Measurements from ENCODE around the gene PTPRA.

Gene PTPRA

DNA sequence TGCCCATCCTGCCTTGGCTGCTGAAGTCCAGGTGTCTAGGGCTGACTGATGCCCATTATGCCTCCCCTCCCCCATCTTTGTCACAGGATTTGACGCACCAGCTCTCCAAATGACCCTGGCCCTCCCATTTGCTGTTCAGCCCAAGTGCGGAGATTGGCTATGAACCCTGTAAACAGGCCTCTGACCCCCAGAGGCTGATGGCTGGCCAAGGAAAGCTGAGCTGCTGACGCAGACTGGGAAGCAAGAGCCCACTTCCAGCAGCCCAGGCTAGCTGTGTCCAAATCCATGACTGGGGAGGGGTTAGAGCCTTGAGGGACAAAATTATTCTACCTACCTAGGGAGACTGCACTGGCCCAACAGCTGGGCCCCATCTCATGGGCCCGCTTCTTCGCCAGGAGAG lies 169.3 kb downstream of the PTPRA start:
- peaks cover 33% of the 10 kb centered on the region for H3K36me3 ChIP-seq (ENCODE audit: control insufficient read depth, insufficient read depth, low read length)
- H3K9me3 ChIP-seq (ENCODE audit: control insufficient read depth, low read length) = no peaks in the 10 kb centered on the region
- 96 to 100% methylated on average over 3 to 4 of the region's 5 CpGs for WGBS, 2 experiments (ENCODE audit: insufficient coverage in 2 of 2)
- no peaks in the 10 kb centered on the region for H3K4me1 ChIP-seq (ENCODE audit: control insufficient read depth, insufficient read depth, low read length, poor library complexity, severe bottlenecking)
- no peak overlapping the region for H3K4me3 ChIP-seq (ENCODE audit: extremely low read depth, insufficient read depth, low read length, poor library complexity, severe bottlenecking)
- no peak overlapping the region for H3K27ac ChIP-seq (ENCODE audit: low read depth, low read length, severe bottlenecking)

GRCh38 chr20:3043322-3043721 lies 170.0 kb downstream of the PTPRA start, which contains the start of gene GNRH2:
TSS of gene GNRH2 (plus strand) at chr20:3043622. CDS start at chr20:3044415, 793 bp downstream.
- no peaks in the 10 kb centered on the region for H3K4me1 ChIP-seq (ENCODE audit: control insufficient read depth, insufficient read depth, low read length, poor library complexity, severe bottlenecking)
- no peak within 1 kb of the TSS for H3K27ac ChIP-seq (ENCODE audit: low read depth, low read length, severe bottlenecking)
- H3K4me3 ChIP-seq (ENCODE audit: extremely low read depth, insufficient read depth, low read length, poor library complexity, severe bottlenecking) = no peak within 1 kb of the TSS
- H3K36me3 ChIP-seq (ENCODE audit: control insufficient read depth, insufficient read depth, low read length) = peaks cover 35% of the 10 kb centered on the region
- no peaks in the 10 kb centered on the region for H3K9me3 ChIP-seq (ENCODE audit: control insufficient read depth, low read length)
- 91 to 100% methylated on average over 2 to 3 of the region's 3 CpGs for WGBS, 2 experiments (ENCODE audit: insufficient coverage in 2 of 2)

DNA sequence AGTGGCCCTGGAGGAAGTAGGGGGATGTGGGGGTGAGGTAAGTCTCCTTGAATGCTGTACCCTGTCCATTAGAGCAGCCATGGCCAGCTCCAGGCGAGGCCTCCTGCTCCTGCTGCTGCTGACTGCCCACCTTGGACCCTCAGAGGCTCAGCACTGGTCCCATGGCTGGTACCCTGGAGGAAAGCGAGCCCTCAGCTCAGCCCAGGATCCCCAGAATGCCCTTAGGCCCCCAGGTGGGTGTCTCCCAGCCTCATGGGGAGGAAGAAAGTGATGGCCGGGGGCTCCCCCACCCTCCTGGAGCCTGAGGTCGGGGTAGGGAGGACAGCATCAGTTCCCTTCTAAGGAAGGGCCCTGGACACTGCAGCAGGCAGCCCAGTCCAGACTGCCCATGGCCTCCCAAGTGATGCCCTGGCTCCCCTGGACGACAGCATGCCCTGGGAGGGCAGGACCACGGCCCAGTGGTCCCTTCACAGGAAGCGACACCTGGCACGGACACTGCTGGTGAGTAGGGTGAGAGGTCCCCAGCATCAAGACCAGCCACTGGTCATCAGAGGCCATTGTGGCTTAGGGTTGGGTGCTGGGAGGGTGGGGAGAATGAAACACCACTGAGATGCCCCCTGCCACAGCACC lies 171.2 kb downstream of the PTPRA start:
- H3K27ac ChIP-seq (ENCODE audit: low read depth, low read length, severe bottlenecking) = no peak overlapping the region
- no peaks in the 10 kb centered on the region for H3K9me3 ChIP-seq (ENCODE audit: control insufficient read depth, low read length)
- no peaks in the 10 kb centered on the region for H3K4me1 ChIP-seq (ENCODE audit: control insufficient read depth, insufficient read depth, low read length, poor library complexity, severe bottlenecking)
- peaks cover 35% of the 10 kb centered on the region for H3K36me3 ChIP-seq (ENCODE audit: control insufficient read depth, insufficient read depth, low read length)
- H3K4me3 ChIP-seq (ENCODE audit: extremely low read depth, insufficient read depth, low read length, poor library complexity, severe bottlenecking) = no peak overlapping the region
- WGBS, 2 experiments (ENCODE audit: insufficient coverage in 2 of 2) = 80 to 96% methylated on average over 2 to 6 of the region's 8 CpGs

GRCh38 chr20:3045042-3045815 lies 171.9 kb downstream of the PTPRA start:
- Histone ChIP-seq H3K4me1 (ENCODE audit: control insufficient read depth, insufficient read depth, low read length, poor library complexity, severe bottlenecking) (no peaks in the 10 kb centered on the region), H3K4me3 (ENCODE audit: extremely low read depth, insufficient read depth, low read length, poor library complexity, severe bottlenecking) (peak overlapping the region; percentile 96), H3K27ac (ENCODE audit: low read depth, low read length, severe bottlenecking) (peak overlapping the region; percentile 74), H3K36me3 (ENCODE audit: control insufficient read depth, insufficient read depth, low read length) (peaks cover 32% of the 10 kb centered on the region), H3K9me3 (ENCODE audit: control insufficient read depth, low read length) (no peaks in the 10 kb centered on the region)
- 9 to 14% methylated on average over 20 to 24 of the region's 24 CpGs for WGBS, 2 experiments (ENCODE audit: insufficient coverage in 2 of 2)

GRCh38 chr20:3045816-3046676 lies 172.8 kb downstream of the PTPRA start, which contains the start of gene MRPS26:
TSS of gene MRPS26 (plus strand) at chr20:3046052. CDS start at chr20:3046069, 17 bp downstream.
- Histone ChIP-seq H3K4me3 (ENCODE audit: extremely low read depth, insufficient read depth, low read length, poor library complexity, severe bottlenecking) (peak within 1 kb of the TSS; percentile 96), H3K9me3 (ENCODE audit: control insufficient read depth, low read length) (no peaks in the 10 kb centered on the region), H3K4me1 (ENCODE audit: control insufficient read depth, insufficient read depth, low read length, poor library complexity, severe bottlenecking) (no peaks in the 10 kb centered on the region), H3K36me3 (ENCODE audit: control insufficient read depth, insufficient read depth, low read length) (peaks cover 31% of the 10 kb centered on the region), H3K27ac (ENCODE audit: low read depth, low read length, severe bottlenecking) (peak within 1 kb of the TSS; percentile 74)
- 0 to 1% methylated on average over 93 to 103 of the region's 104 CpGs for WGBS, 2 experiments (ENCODE audit: insufficient coverage in 2 of 2)

GRCh38 chr20:3046677-3047462 lies 173.6 kb downstream of the PTPRA start:
- H3K4me3 ChIP-seq (ENCODE audit: extremely low read depth, insufficient read depth, low read length, poor library complexity, severe bottlenecking) = peak overlapping the region; percentile 96
- WGBS, 2 experiments (ENCODE audit: insufficient coverage in 2 of 2) = 38 to 41% methylated on average over 33 to 35 of the region's 39 CpGs
- no peaks in the 10 kb centered on the region for H3K4me1 ChIP-seq (ENCODE audit: control insufficient read depth, insufficient read depth, low read length, poor library complexity, severe bottlenecking)
- H3K9me3 ChIP-seq (ENCODE audit: control insufficient read depth, low read length) = no peaks in the 10 kb centered on the region
- peaks cover 31% of the 10 kb centered on the region for H3K36me3 ChIP-seq (ENCODE audit: control insufficient read depth, insufficient read depth, low read length)
- H3K27ac ChIP-seq (ENCODE audit: low read depth, low read length, severe bottlenecking) = no peak overlapping the region

- peaks cover 31% of the 10 kb centered on the region for H3K36me3 ChIP-seq (ENCODE audit: control insufficient read depth, insufficient read depth, low read length)
- no peaks in the 10 kb centered on the region for H3K4me1 ChIP-seq (ENCODE audit: control insufficient read depth, insufficient read depth, low read length, poor library complexity, severe bottlenecking)
- no peak overlapping the region for H3K4me3 ChIP-seq (ENCODE audit: extremely low read depth, insufficient read depth, low read length, poor library complexity, severe bottlenecking)
- no peak overlapping the region for H3K27ac ChIP-seq (ENCODE audit: low read depth, low read length, severe bottlenecking)
- 96 to 99% methylated on average over 11 to 12 of the region's 14 CpGs for WGBS, 2 experiments (ENCODE audit: insufficient coverage in 2 of 2)
- no peaks in the 10 kb centered on the region for H3K9me3 ChIP-seq (ENCODE audit: control insufficient read depth, low read length)
Observed at GRCh38 chr20:3047486-3048419, 174.5 kb downstream of the PTPRA start.

DNA sequence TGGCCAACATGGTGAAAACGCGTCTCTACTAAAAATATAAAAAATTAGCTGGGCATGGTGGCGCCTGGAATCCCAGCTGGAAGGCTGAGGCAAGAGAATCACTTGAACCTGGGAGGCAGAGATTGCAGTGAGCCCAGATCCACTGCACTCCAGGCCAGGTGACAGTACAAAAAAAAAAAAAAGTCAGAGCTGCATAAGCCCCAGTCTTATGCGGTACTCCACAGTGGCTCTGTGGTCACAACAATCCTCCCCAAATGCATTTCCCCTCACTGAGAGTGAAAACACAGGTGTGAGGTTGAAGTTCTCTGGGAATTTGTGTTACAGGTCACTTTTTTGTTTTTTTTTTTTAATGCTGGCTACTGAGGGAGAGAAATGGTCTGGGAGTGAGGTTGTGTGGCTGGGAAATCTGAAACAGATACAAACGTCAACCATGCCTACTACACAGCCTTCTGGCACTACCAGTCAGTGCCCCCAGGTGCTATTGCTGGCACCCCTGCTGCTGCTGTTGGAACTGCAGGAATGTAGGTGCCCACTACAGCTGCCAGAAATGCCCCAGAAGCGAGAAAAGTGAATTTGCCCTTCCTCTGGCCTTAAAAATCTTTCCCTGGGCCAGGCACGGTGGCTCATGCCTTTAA lies 178.2 kb downstream of the PTPRA start:
- Histone ChIP-seq H3K36me3 (ENCODE audit: control insufficient read depth, insufficient read depth, low read length) (peaks cover 31% of the 10 kb centered on the region), H3K9me3 (ENCODE audit: control insufficient read depth, low read length) (no peaks in the 10 kb centered on the region), H3K4me1 (ENCODE audit: control insufficient read depth, insufficient read depth, low read length, poor library complexity, severe bottlenecking) (no peaks in the 10 kb centered on the region), H3K4me3 (ENCODE audit: extremely low read depth, insufficient read depth, low read length, poor library complexity, severe bottlenecking) (no peak overlapping the region), H3K27ac (ENCODE audit: low read depth, low read length, severe bottlenecking) (no peak overlapping the region)
- 83% methylated on average over 5 to 6 of the region's 7 CpGs for WGBS, 2 experiments (ENCODE audit: insufficient coverage in 2 of 2)

- H3K27ac ChIP-seq (ENCODE audit: low read depth, low read length, severe bottlenecking) = no peak overlapping the region
- H3K9me3 ChIP-seq (ENCODE audit: control insufficient read depth, low read length) = no peaks in the 10 kb centered on the region
- 80 to 92% methylated on average over 3 of the region's 3 CpGs for WGBS, 2 experiments (ENCODE audit: insufficient coverage in 2 of 2)
- no peaks in the 10 kb centered on the region for H3K36me3 ChIP-seq (ENCODE audit: control insufficient read depth, insufficient read depth, low read length)
- H3K4me1 ChIP-seq (ENCODE audit: control insufficient read depth, insufficient read depth, low read length, poor library complexity, severe bottlenecking) = no peaks in the 10 kb centered on the region
- H3K4me3 ChIP-seq (ENCODE audit: extremely low read depth, insufficient read depth, low read length, poor library complexity, severe bottlenecking) = no peak overlapping the region
Observed at GRCh38 chr20:3059489-3059888, 186.2 kb downstream of the PTPRA start.

All from mesodermal cell (in vitro differentiated cells).